Prostate gland (tissue), 2 donors: Measurements from ENCODE around the gene SH2D2A. TPM values are rescaled to one million over a fixed set of nuclear protein-coding genes. Genes with fewer than 3 reads are reported as not detected.

Source experiments
- DNase-seq: peaks from one replicate; pipeline ENCODE4 v3.0.0-alpha.2; 2019; ENCODE audit warnings: low spot score
- H3K27ac ChIP-seq, 2 donors: fragments of 200-600 bp; sonication (generic); 2 replicates each; pipeline ENCODE4 v1.5.1; 2017 to 2019
- H3K27me3 ChIP-seq: fragments of 200-600 bp; sonication (generic); replicated peaks from 2 replicates; pipeline ENCODE4 v1.5.1; 2019; ENCODE audit not compliant: insufficient read depth
- H3K36me3 ChIP-seq, 2 donors: fragments of 200-600 bp; sonication (generic); 1 replicate in 1 of 2; 2 replicates in 1 of 2; pipeline versions ENCODE4 v1.5.1 to v1.8.1; 2017 to 2019
- H3K4me1 ChIP-seq: fragments of 200-600 bp; sonication (generic); replicated peaks from 2 replicates; pipeline ENCODE4 v1.5.1; 2019
- H3K4me3 ChIP-seq, 2 donors: fragments of 200-600 bp; sonication (generic); 2 replicates each; pipeline ENCODE4 v1.5.1; 2017 to 2019
- H3K9me3 ChIP-seq: fragments of 200-600 bp; sonication (generic); 2 replicates; pipeline ENCODE4 v1.5.1; 2017
- POLR2A ChIP-seq: fragments of 450-650 bp; IDR thresholded peaks from one replicate; pipeline ENCODE4 v1.6.1; 2016; ENCODE audit warnings: antibody characterized with exemption, mild to moderate bottlenecking
- POLR2AphosphoS5 ChIP-seq: sonication (generic); formaldehyde crosslinking; IDR thresholded peaks from one replicate; pipeline ENCODE4 v1.6.1; 2017; ENCODE audit warnings: antibody characterized with exemption
- WGBS: methylation state at CpG from one replicate; pipeline ENCODE4 v1.1.5; 2018; 5-methylcytosine and 5-hydroxymethylcytosine counted together
- intact Hi-C: fragments of 100-400 bp; cut with DNase I; formaldehyde crosslinking; loops from one replicate; pipeline ENCODE4 v1.14.2; 2022
- total RNA-seq, 2 donors: library from RNA; depleted of rRNA; stranded (reverse); fragments of >200 nt; gene quantifications; one replicate each; pipeline ENCODE4 v1.1.0, GENCODE V29; 2016
- TF ChIP-seq, protein P1 (sequence below), 4 experiments: fragments of 200-600 bp in 2 of 4; fragments of 450-650 bp in 2 of 4; sonication (generic) in 2 of 4; IDR thresholded peaks; 1 replicate in 3 of 4; 2 replicates in 1 of 4; pipeline ENCODE4 v1.5.1; 2016 to 2019; ENCODE audit warnings: antibody characterized with exemption in 4 of 4, mild to moderate bottlenecking in 2 of 4, moderate library complexity in 2 of 4

Gene SH2D2A
- total RNA-seq, 2 donors from 2014 or later = 0.80 TPM; not detected in 1

DNA sequence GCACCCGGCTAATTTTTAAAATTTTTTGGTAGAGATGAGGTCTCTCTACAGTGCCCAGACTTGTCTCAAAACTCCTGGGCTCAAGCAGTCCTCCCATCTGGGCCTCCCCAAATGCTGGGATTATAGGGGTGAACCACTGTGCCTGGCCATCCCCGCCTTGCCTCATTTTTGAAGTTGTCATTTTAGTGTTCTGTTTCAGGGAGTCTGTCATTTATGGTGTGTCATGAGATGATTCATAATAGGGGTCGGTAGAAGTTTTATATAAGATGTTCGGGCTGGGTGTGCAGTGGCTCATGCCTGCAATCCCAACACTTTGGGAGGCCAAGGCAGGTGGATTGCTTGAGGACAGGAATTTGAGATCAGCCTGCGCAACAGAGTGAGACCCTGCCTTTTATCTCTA, 40.8 kb downstream of the SH2D2A start:
- TF ChIP-seq, protein P1, sequence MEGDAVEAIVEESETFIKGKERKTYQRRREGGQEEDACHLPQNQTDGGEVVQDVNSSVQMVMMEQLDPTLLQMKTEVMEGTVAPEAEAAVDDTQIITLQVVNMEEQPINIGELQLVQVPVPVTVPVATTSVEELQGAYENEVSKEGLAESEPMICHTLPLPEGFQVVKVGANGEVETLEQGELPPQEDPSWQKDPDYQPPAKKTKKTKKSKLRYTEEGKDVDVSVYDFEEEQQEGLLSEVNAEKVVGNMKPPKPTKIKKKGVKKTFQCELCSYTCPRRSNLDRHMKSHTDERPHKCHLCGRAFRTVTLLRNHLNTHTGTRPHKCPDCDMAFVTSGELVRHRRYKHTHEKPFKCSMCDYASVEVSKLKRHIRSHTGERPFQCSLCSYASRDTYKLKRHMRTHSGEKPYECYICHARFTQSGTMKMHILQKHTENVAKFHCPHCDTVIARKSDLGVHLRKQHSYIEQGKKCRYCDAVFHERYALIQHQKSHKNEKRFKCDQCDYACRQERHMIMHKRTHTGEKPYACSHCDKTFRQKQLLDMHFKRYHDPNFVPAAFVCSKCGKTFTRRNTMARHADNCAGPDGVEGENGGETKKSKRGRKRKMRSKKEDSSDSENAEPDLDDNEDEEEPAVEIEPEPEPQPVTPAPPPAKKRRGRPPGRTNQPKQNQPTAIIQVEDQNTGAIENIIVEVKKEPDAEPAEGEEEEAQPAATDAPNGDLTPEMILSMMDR (IDR thresholded peaks at IDR 0.05) = no peak
- TF ChIP-seq POLR2A (no peak), POLR2AphosphoS5 (no peak)
- no peaks in the 10 kb centered on the region for H3K27me3 ChIP-seq
- no peaks in the 10 kb centered on the region for H3K36me3 ChIP-seq
- no peaks in the 10 kb centered on the region for H3K9me3 ChIP-seq
- WGBS = 75% methylated on average over 5 of the region's 5 CpGs
- H3K27ac ChIP-seq = no peak overlapping the region
- no peaks in the 10 kb centered on the region for H3K4me1 ChIP-seq
- no peak overlapping the region for H3K4me3 ChIP-seq
- intact Hi-C loops = no loop called here
- no peak for DNase-seq

DNA sequence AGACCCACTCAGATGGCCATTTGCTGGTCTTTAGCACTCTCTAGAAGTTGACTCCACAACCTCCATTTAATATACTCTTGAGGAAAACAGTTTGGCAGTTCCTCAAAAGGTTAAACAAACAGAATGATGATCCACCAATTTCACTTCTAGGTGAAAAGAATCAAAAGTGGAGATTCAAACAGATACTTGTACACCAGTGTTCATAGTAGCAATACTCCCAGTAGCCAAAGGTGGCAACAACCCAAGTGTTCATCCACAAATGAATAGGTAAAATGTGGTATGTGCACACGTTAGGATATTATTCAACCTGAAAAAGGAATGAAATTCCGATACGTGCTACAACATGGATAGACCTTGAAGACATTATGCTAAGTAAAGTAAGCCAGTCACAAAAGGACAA, 43.0 kb downstream of the SH2D2A start:
- H3K27me3 ChIP-seq = no peaks in the 10 kb centered on the region
- no peaks in the 10 kb centered on the region for H3K9me3 ChIP-seq
- WGBS = 87% methylated on average over 3 of the region's 3 CpGs
- H3K4me3 ChIP-seq = no peak overlapping the region
- no peaks in the 10 kb centered on the region for H3K36me3 ChIP-seq
- peaks cover 5% of the 10 kb centered on the region for H3K4me1 ChIP-seq
- no peak for DNase-seq
- intact Hi-C loops = no loop called here
- TF ChIP-seq POLR2A = no peak
- TF ChIP-seq, protein P1 (IDR thresholded peaks at IDR 0.05) = no peak
- no peak for TF ChIP-seq POLR2AphosphoS5
- no peak overlapping the region for H3K27ac ChIP-seq

DNA sequence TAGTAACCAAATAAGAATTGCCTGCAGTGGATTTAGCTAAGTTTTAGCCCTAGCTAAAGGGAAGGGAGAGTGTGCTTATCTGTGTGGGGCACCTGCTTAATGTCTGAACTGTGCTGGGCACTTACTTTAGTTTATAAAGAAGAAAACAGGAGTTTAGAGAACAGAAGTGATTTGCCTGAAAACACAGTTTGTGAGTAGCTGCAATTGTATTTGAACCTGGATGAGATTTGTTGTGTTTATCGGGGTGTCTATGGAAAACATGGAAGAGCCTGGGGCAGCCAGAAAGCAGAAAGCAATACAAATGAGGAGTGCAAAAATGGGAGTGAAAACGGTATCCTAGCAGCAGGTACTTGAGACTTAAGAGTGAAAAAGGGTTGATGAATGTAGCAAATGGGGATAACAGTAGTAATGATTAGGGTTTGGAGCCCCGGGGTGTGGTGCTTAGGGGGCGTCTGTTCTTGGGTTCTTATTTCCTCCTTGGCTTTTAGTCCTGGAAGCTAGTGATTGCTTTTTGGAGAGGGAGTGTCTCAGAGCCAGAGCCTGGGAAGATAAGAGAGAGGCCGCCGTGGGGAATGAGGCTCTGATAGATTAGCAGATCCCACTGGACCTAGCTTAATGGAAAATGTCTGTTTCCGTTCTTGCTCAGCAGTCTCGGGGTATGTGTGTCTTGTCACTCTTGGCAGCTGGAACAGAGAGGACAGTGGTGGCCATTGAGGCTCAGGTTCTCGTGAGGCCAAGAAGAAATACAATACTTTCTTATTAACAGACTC, 43.7 kb downstream of the SH2D2A start:
- Histone ChIP-seq H3K4me1 (peaks cover 5% of the 10 kb centered on the region), H3K4me3 (no peak overlapping the region), H3K36me3 (no peaks in the 10 kb centered on the region), H3K27ac (no peak overlapping the region), H3K9me3 (no peaks in the 10 kb centered on the region), H3K27me3 (no peaks in the 10 kb centered on the region)
- intact Hi-C loops = no loop called here
- WGBS = 57% methylated on average over 9 of the region's 9 CpGs
- TF ChIP-seq POLR2AphosphoS5 = no peak
- TF ChIP-seq, protein P1 (IDR thresholded peaks at IDR 0.05) = no peak
- no peak for TF ChIP-seq POLR2A
- DNase-seq = no peak

- 84% methylated on average over 3 of the region's 3 CpGs for WGBS
- TF ChIP-seq POLR2AphosphoS5 (no peak), POLR2A (no peak)
- TF ChIP-seq, protein P1 (IDR thresholded peaks at IDR 0.05) = no peak
- H3K9me3 ChIP-seq = no peaks in the 10 kb centered on the region
- H3K27ac ChIP-seq = no peak overlapping the region
- no peaks in the 10 kb centered on the region for H3K27me3 ChIP-seq
- no peak overlapping the region for H3K4me3 ChIP-seq
- no peak for DNase-seq
- intact Hi-C loops = no loop called here
- H3K4me1 ChIP-seq = peaks cover 5% of the 10 kb centered on the region
- no peaks in the 10 kb centered on the region for H3K36me3 ChIP-seq
These were observed 44.4 kb downstream of the SH2D2A start for GRCh38 chr1:156772222-156772621.

DNA sequence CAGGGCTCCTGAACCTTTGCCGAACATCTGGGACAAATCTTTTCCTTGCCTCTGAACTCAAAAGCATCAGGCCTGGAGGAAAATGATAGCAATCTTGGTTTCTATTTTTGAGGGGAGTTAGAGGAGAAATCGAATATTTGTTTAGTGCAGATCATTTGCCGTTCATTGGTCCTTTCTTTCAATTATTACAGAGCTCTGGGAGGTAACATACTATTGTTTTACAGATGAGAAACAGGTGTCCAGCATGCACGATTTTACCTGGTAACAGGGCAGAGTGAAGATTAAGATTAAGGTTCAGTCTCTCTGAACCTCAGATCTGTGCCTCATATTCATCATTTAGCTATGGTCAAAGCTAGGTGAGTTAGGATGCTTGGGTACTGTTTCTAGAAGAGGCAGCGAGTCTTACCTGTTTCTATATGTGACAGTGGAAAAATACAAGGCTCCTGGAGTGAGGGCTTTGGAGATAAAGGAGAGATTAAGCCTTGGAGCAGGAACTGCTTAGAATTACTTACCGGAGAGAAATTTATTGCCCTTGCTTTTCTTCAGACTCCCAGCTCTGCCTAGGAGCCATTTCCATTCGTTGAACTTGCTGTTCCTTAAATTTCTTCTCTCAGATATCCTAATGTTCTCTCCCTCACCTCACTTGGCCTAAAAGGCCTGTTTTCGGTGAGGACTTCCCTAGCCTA, 47.9 kb downstream of the SH2D2A start:
- TF ChIP-seq POLR2A (no peak), POLR2AphosphoS5 (no peak)
- TF ChIP-seq, protein P1 (IDR thresholded peaks at IDR 0.05) = no peak
- 14% methylated on average over 8 of the region's 8 CpGs for WGBS
- H3K4me1 ChIP-seq = peaks cover 5% of the 10 kb centered on the region

More for the DNA sequence above, 47.9 kb downstream of the SH2D2A start:
- peak overlapping the region; percentile 69 to 89 for H3K4me3 ChIP-seq
- peak overlapping the region in 1 of 2 donors; percentile 80 for H3K27ac ChIP-seq
- no peaks in the 10 kb centered on the region for H3K9me3 ChIP-seq
- no peaks in the 10 kb centered on the region for H3K36me3 ChIP-seq
- DNase-seq = no peak
- no peaks in the 10 kb centered on the region for H3K27me3 ChIP-seq
- intact Hi-C loops = no loop called here
